Measurements from ENCODE around the gene SPDYC. TPM values are rescaled to one million over a fixed set of nuclear protein-coding genes. Genes with fewer than 3 reads are reported as not detected.

SPDYC gene
- total and polyA plus RNA-seq, 9 of the 15 experiments (the other 6 are each of a cell fraction or from before 2014, with no cell fraction given), result 4.4 to 18.8 (median 9.2) TPM

GRCh38 chr11:65121865-65122696 lies 48.0 kb upstream of the SPDYC start, which contains the start of the genes FAU and MRPL49 (continued):
- TF ChIP-seq POLR2AphosphoS5 (IDR thresholded peaks at IDR 0.05; ENCODE audit: control insufficient read depth, insufficient read depth, low read depth, low read length) (peak; percentile 90), PHB2 (IDR thresholded peaks at IDR 0.05; ENCODE audit: low read depth) (0 out of 2 replicates have a peak, but pooled peaks have one; percentile 14), FOXK1 (CRISPR knock-in tag; IDR thresholded peaks at IDR 0.05; ENCODE audit: borderline replicate concordance) (no peak), CHCHD3 (CRISPR knock-in tag; IDR thresholded peaks at IDR 0.05) (no peak), SNAPC5 (CRISPR knock-in tag; IDR thresholded peaks at IDR 0.05) (no peak), ZBTB17 (CRISPR knock-in tag; IDR thresholded peaks at IDR 0.05) (0 out of 2 replicates have a peak, but pooled peaks have one; percentile 6), MITF (IDR thresholded peaks at IDR 0.05) (no peak), COPS2 (conservative IDR thresholded peaks at IDR 0.05) (no peak), ARNT (IDR thresholded peaks at IDR 0.05) (no peak), HDGF (IDR thresholded peaks at IDR 0.05) (no peak), ESRRB (CRISPR knock-in tag; IDR thresholded peaks at IDR 0.05; ENCODE audit: borderline replicate concordance) (no peak), NR1H2 (CRISPR knock-in tag; IDR thresholded peaks at IDR 0.05) (0 out of 2 replicates have a peak, but pooled peaks have one; percentile 23), RCOR1 (IDR thresholded peaks at IDR 0.05; ENCODE audit: borderline replicate concordance in 1 of 2, low read depth in 2 of 2, low read length in 2 of 2) (peak in 1 of 2 experiments; percentile 71; a peak in 3 of 4 replicates), DNMT1 (IDR thresholded peaks at IDR 0.05) (no peak), ZNF644 (tag; IDR thresholded peaks at IDR 0.05; ENCODE audit: low read depth) (no peak), CREB5 (CRISPR knock-in tag; IDR thresholded peaks at IDR 0.05) (no peak), CBX3 (IDR thresholded peaks at IDR 0.05; ENCODE audit: borderline replicate concordance in 1 of 2, low read length in 2 of 2) (no peak), KDM2B (CRISPR knock-in tag; IDR thresholded peaks at IDR 0.05) (no peak)
- TF ChIP-seq, protein P1, sequence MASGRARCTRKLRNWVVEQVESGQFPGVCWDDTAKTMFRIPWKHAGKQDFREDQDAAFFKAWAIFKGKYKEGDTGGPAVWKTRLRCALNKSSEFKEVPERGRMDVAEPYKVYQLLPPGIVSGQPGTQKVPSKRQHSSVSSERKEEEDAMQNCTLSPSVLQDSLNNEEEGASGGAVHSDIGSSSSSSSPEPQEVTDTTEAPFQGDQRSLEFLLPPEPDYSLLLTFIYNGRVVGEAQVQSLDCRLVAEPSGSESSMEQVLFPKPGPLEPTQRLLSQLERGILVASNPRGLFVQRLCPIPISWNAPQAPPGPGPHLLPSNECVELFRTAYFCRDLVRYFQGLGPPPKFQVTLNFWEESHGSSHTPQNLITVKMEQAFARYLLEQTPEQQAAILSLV (tag; IDR thresholded peaks at IDR 0.05), result no peak
- TF ChIP-seq, protein P2, sequence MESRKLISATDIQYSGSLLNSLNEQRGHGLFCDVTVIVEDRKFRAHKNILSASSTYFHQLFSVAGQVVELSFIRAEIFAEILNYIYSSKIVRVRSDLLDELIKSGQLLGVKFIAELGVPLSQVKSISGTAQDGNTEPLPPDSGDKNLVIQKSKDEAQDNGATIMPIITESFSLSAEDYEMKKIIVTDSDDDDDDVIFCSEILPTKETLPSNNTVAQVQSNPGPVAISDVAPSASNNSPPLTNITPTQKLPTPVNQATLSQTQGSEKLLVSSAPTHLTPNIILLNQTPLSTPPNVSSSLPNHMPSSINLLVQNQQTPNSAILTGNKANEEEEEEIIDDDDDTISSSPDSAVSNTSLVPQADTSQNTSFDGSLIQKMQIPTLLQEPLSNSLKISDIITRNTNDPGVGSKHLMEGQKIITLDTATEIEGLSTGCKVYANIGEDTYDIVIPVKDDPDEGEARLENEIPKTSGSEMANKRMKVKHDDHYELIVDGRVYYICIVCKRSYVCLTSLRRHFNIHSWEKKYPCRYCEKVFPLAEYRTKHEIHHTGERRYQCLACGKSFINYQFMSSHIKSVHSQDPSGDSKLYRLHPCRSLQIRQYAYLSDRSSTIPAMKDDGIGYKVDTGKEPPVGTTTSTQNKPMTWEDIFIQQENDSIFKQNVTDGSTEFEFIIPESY (CRISPR knock-in tag; IDR thresholded peaks at IDR 0.05), result 0 out of 2 replicates have a peak, but pooled peaks have one; percentile 4
- TF ChIP-seq, protein P3, sequence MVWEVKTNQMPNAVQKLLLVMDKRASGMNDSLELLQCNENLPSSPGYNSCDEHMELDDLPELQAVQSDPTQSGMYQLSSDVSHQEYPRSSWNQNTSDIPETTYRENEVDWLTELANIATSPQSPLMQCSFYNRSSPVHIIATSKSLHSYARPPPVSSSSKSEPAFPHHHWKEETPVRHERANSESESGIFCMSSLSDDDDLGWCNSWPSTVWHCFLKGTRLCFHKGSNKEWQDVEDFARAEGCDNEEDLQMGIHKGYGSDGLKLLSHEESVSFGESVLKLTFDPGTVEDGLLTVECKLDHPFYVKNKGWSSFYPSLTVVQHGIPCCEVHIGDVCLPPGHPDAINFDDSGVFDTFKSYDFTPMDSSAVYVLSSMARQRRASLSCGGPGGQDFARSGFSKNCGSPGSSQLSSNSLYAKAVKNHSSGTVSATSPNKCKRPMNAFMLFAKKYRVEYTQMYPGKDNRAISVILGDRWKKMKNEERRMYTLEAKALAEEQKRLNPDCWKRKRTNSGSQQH (CRISPR knock-in tag; IDR thresholded peaks at IDR 0.05), result no peak
